CD8-positive, alpha-beta memory T cell (primary cell): ENCODE results near the gene OR4D1. TPM values are rescaled to one million over a fixed set of nuclear protein-coding genes. Genes with fewer than 3 reads are reported as not detected.
"Not testable (repeated sequence)": the region's sequence is repeated elsewhere in the genome, so short reads cannot be mapped to it uniquely, and the experiment has no call there.

Experiments used
- CTCF ChIA-PET: fragments of 350-600 bp; sonication (Branson Sonifier 250); formaldehyde crosslinking; loops from one replicate; lab custom pipeline; 2021; ENCODE audit warnings: antibody characterized with exemption; lab: Charles Lee
- POLR2A ChIA-PET: fragments of 350-600 bp; sonication (Branson Sonifier 250); formaldehyde crosslinking; loops from one replicate; lab custom pipeline; 2021; ENCODE audit warnings: antibody characterized with exemption; lab: Charles Lee
- DNase-seq, 5 donors: peaks; one replicate each; pipeline versions ENCODE4 v3.0.0 to v3.0.0-alpha.2; 2020 to 2022; ENCODE audit warnings: mixed read lengths in 1 of 5
- H3K27ac ChIP-seq: one replicate; pipeline ENCODE4 v1.7.0; 2013; ENCODE audit warnings: low read depth, mild to moderate bottlenecking, low read length, moderate library complexity
- H3K27me3 ChIP-seq: 2 replicates; pipeline ENCODE4 v1.7.0; 2013; ENCODE audit warnings: low read length, mild to moderate bottlenecking; ENCODE audit not compliant: insufficient read depth, poor library complexity, severe bottlenecking
- H3K36me3 ChIP-seq: 2 replicates; pipeline ENCODE4 v1.7.0; 2013; ENCODE audit warnings: mild to moderate bottlenecking, low read length, moderate library complexity; ENCODE audit not compliant: insufficient read depth
- H3K4me1 ChIP-seq: 2 replicates; pipeline ENCODE4 v1.7.0; 2013; ENCODE audit warnings: mild to moderate bottlenecking, low read length, moderate library complexity; ENCODE audit not compliant: insufficient read depth
- H3K4me3 ChIP-seq: 2 replicates; pipeline ENCODE4 v1.7.0; 2013; ENCODE audit warnings: mild to moderate bottlenecking, low read length
- H3K9me3 ChIP-seq: 2 replicates; pipeline ENCODE4 v1.7.0; 2013; ENCODE audit warnings: mild to moderate bottlenecking, low read length
- H3K27ac Mint-ChIP-seq, 8 donors: one replicate each; pipeline ENCODE4 v1.8.0; 2020 to 2021; ENCODE audit warnings: mixed read lengths in 8 of 8, mild to moderate bottlenecking in 6 of 8, inconsistent platforms in 3 of 8, moderate library complexity in 3 of 8
- H3K27me3 Mint-ChIP-seq, 2 donors: one replicate each; pipeline ENCODE4 v1.8.0; 2020 to 2021; ENCODE audit warnings: mixed read lengths in 2 of 2, mild to moderate bottlenecking in 1 of 2, moderate library complexity in 1 of 2
- H3K36me3 Mint-ChIP-seq, 3 donors: one replicate each; pipeline ENCODE4 v1.8.0; 2020 to 2021; ENCODE audit warnings: mixed read lengths in 3 of 3, inconsistent platforms in 1 of 3, mild to moderate bottlenecking in 1 of 3
- H3K4me1 Mint-ChIP-seq, 3 donors: one replicate each; pipeline ENCODE4 v1.8.0; 2020 to 2021; ENCODE audit warnings: mixed read lengths in 3 of 3, inconsistent platforms in 1 of 3, mild to moderate bottlenecking in 1 of 3
- H3K4me3 Mint-ChIP-seq, 7 donors: one replicate each; pipeline ENCODE4 v1.8.0; 2020 to 2021; ENCODE audit warnings: mixed read lengths in 7 of 7, mild to moderate bottlenecking in 6 of 7, moderate library complexity in 4 of 7, inconsistent platforms in 2 of 7
- H3K9me3 Mint-ChIP-seq, 5 donors: one replicate each; pipeline ENCODE4 v1.8.0; 2020 to 2022; ENCODE audit warnings: mixed read lengths in 5 of 5, mild to moderate bottlenecking in 3 of 5, moderate library complexity in 2 of 5, inconsistent platforms in 1 of 5
- polyA plus RNA-seq: library from polyadenylated mRNA; unstranded; fragments of 300-500 nt; fragmentation: Illumina TruSeq; gene quantifications from one replicate; pipeline ENCODE4 v1.2.3, GENCODE V29; 2021
- total RNA-seq, 2 experiments: library from RNA; stranded (reverse); gene quantifications; one replicate each; pipeline ENCODE4 v1.2.3, GENCODE V29; 2021

OR4D1 gene
- total RNA-seq (under 1 TPM; 0.26 to 0.29 TPM), polyA plus RNA-seq (1.7 TPM)

DNA sequence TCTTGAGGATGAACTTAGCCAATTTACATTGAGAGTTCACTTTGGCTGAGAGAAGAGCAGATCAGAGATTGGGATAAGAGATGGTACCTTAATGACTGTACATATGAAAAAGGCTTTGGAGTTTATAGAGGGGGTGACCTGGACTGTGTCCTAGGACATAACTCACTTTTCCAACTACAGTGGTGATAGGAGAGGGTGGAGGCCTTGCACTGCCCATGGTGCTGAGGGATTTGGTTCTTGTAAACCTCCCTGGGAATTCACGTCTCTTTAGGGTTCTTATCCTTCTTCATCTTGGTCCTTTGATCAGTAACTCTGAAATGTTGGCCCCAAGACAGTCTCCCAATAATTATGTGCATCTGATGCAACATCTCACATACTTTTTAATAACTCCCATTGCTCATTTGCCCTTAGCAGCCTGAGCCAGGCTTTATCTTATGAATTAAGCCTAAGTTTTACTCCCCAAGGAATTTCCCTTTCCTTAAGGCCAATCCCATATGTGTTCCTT is at the start of gene OR4D1:
Gene OR4D1 (plus strand): TSS at position 455 of the 505 bp plus-strand sequence. CDS start 6,770 bp downstream, outside the sequence.
- POLR2A ChIA-PET, result no interaction called here

DNA sequence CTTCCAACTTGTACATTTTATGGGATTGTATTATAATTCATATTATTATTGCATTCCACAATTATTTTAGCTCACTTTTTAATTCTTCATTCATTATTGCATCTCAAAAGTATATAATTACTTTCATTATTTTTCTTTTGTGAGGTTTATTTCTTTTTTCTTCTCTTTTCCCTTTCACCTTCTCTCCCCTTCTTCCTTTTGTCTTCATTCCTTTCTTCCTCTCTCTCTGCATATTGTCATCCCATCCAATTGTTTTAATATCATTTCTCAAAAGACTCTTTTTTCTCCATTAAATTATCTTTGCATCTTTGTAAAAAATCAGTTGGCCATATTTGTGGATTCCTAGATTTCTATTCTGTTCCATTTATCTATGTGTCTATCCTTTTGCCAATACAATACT is 47.7 kb upstream of the OR4D1 start:
- CTCF ChIA-PET, result interaction anchor here (1.9 kb wide), 1 partner anchor 72 kb away, joined by 6 read pairs; no protein-coding TSS in a partner anchor
- Histone ChIP-seq H3K4me3 (no peak overlapping the region), H3K27me3 (no peaks in the 10 kb centered on the region), H3K27ac (no peak overlapping the region), H3K9me3 (no peaks in the 10 kb centered on the region), H3K36me3 (no peaks in the 10 kb centered on the region), H3K4me1 (no peaks in the 10 kb centered on the region)
- Mint-ChIP-seq H3K4me1 (peaks cover 2 to 12% (median 4%) of the 10 kb centered on the region in 3 donors), H3K27me3 (peaks cover 0 to 3% of the 10 kb centered on the region in 2 donors), H3K4me3 (no peak overlapping the region), H3K27ac (no peak overlapping the region), H3K36me3 (peaks cover 0 to 3% (median 2%) of the 10 kb centered on the region in 3 donors), H3K9me3 (no peaks in the 10 kb centered on the region)
- POLR2A ChIA-PET, result no interaction called here
- no peak for DNase-seq

More for the DNA sequence above, at the start of gene OR4D1:
- Mint-ChIP-seq H3K27me3 (peaks cover 0 to 6% of the 10 kb centered on the region in 2 donors), H3K4me3 (no peak within 1 kb of the TSS), H3K4me1 (peaks cover 28 to 48% (median 39%) of the 10 kb centered on the region in 3 donors), H3K36me3 (peaks cover 9 to 72% (median 21%) of the 10 kb centered on the region in 3 donors), H3K9me3 (peaks cover 33 to 45% (median 37%) of the 10 kb centered on the region in 5 donors), H3K27ac (peak within 1 kb of the TSS in 3 of 8 donors; percentile 13 to 28 (median 25))
- DNase-seq, result no peak
- peaks cover 19% of the 10 kb centered on the region for H3K4me1 ChIP-seq
- H3K36me3 ChIP-seq, result no peaks in the 10 kb centered on the region
- CTCF ChIA-PET, result interaction anchor here (0.6 to 1.4 kb wide), 2 partner anchors 9 to 12 kb away, joined by 3 read pairs; no protein-coding TSS in a partner anchor
- H3K4me3 ChIP-seq, result no peak within 1 kb of the TSS
- H3K27ac ChIP-seq, result no peak within 1 kb of the TSS
- H3K27me3 ChIP-seq, result no peaks in the 10 kb centered on the region
- peaks cover 15% of the 10 kb centered on the region for H3K9me3 ChIP-seq

DNA sequence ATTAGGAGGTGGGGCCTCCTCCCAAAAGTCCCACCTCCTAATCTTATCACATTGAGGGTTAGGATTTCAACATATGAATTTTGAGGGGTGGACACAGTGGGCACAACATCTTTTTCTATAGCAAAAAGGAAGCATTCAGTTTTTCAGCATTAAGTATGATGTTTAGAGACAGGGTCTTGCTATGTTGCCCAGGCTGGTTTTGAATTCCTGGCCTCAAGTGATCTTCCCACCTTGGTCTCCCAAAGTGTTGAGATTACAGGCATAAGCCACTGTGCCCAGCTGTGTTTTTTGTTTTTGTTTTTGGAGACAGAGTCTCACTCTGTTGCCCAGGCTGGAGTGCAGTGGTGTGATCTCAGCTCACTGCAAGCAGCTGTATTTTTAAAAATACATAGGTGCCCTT is 46.3 kb upstream of the OR4D1 start:
- H3K27me3 ChIP-seq, H3K36me3 Mint-ChIP-seq, H3K9me3 ChIP-seq, H3K27me3 Mint-ChIP-seq, H3K4me1 ChIP-seq, H3K9me3 Mint-ChIP-seq, H3K27ac ChIP-seq, DNase-seq, H3K4me3 Mint-ChIP-seq, H3K4me3 ChIP-seq, POLR2A ChIA-PET, H3K36me3 ChIP-seq: not testable (repeated sequence)
- Mint-ChIP-seq H3K27ac (peak overlapping the region in 1 of 8 donors; percentile 21), H3K4me1 (peaks cover 2 to 12% (median 4%) of the 10 kb centered on the region in 3 donors)
- CTCF ChIA-PET, result interaction anchor here (1.3 to 1.9 kb wide), 3 partner anchors 11 to 70 kb away, joined by 3 to 6 read pairs (median 4); no protein-coding TSS in a partner anchor

DNA sequence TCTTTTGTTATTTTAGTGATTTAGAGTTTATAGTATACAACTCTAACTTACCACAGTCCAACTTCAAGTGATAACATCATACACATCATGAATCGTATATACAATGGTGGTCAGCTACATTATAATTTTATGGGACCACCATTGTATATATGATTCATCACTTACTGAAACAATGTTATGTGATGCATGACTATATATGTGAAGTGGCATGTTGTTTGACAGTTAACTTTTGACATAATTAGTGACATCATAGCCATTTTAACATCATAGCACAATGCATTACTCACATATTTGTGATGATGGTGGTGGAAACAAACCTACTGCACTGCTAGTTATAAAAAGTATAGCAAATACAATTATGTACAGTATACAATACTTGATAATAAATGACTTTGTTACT is 43.1 kb upstream of the OR4D1 start:
- ChIA-PET POLR2A (no interaction called here), CTCF (no interaction called here)
- H3K27ac Mint-ChIP-seq, result no peak overlapping the region

DNA sequence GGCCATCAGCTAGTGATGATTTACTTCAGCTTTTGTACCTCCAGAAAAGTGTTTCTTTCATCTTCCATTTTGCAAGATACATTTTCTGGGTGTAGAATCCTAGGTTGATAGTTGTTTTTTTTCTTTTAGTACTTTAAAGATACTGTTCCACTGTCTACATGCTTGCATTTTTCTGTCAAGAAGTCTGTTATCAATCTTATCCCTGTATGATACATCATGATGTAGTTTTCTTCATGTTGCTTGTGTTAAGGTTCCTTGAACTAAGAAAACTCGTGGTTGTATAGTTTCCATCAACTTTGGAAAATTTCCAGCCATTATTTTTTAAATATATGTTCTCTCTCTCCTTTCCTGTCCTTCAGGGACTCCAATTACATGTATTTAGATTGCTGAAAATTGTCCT is 40.9 kb upstream of the OR4D1 start:
- Histone ChIP-seq H3K27ac (no peak overlapping the region), H3K36me3 (no peaks in the 10 kb centered on the region), H3K4me3 (no peak overlapping the region), H3K4me1 (no peaks in the 10 kb centered on the region), H3K9me3 (no peaks in the 10 kb centered on the region), H3K27me3 (no peaks in the 10 kb centered on the region)
- H3K4me3 Mint-ChIP-seq, result no peak overlapping the region
- ChIA-PET CTCF (no interaction called here), POLR2A (no interaction called here)
- peaks cover 2 to 10% of the 10 kb centered on the region in 2 donors for H3K27me3 Mint-ChIP-seq
- DNase-seq, result no peak
- H3K9me3 Mint-ChIP-seq, result no peaks in the 10 kb centered on the region
- no peak overlapping the region for H3K27ac Mint-ChIP-seq
- no peaks in the 10 kb centered on the region for H3K4me1 Mint-ChIP-seq
- H3K36me3 Mint-ChIP-seq, result no peaks in the 10 kb centered on the region

More for the DNA sequence above, 43.1 kb upstream of the OR4D1 start:
- H3K36me3 ChIP-seq, result no peaks in the 10 kb centered on the region
- no peak overlapping the region for H3K27ac ChIP-seq
- DNase-seq, result no peak
- no peaks in the 10 kb centered on the region for H3K27me3 ChIP-seq
- H3K4me1 ChIP-seq, result no peaks in the 10 kb centered on the region
- no peak overlapping the region for H3K4me3 ChIP-seq
- Mint-ChIP-seq H3K36me3 (no peaks in the 10 kb centered on the region), H3K9me3 (no peaks in the 10 kb centered on the region), H3K4me1 (peaks cover 0 to 2% (median 0%) of the 10 kb centered on the region in 3 donors), H3K4me3 (no peak overlapping the region), H3K27me3 (peaks cover 0 to 3% of the 10 kb centered on the region in 2 donors)
- no peaks in the 10 kb centered on the region for H3K9me3 ChIP-seq

DNA sequence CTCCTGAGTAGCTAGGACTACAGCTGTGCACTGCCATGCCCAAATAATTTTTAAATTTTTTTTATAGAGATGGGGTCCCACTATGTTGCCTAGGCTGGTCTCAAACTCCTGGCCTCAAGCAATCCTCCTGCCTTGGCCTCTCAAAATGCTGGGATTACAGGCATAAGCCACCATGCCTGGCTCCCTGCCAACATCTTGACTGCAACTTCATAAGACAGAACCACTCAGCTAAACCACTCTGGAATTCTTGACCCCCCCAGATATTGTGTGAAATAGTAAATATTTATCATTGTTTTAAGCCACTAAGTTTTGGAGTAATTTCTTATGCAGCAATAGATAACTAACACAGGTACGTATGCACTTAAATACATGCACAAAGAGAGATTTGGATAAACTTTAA is 39.0 kb upstream of the OR4D1 start:
- CTCF ChIA-PET, result interaction anchor here (1.2 kb wide), 1 partner anchor 250 kb away, joined by 3 read pairs; no protein-coding TSS in a partner anchor
- H3K4me3 Mint-ChIP-seq, result no peak overlapping the region

DNA sequence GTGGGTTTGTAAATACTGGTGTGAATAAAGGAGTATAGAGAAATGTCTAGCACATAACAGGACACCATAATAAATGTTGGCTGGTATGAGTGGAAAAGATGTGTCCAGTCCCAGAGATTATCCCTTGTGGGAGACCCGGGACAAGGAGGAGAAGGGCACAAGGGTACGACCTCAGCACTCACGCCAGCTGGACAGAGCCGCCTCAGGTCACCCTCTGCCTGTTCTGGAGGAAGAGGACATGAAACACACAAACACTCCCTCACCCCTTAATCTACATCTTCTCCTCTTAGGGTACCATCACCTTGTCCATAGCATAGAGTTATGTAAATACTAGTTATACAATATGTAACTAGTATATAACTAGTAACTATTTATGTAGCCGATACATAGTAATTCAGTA is 38.2 kb upstream of the OR4D1 start:
- H3K27me3 Mint-ChIP-seq, result peaks cover 5 to 15% of the 10 kb centered on the region in 2 donors
- H3K27ac Mint-ChIP-seq, result no peak overlapping the region
- H3K4me3 Mint-ChIP-seq, result no peak overlapping the region
- H3K36me3 Mint-ChIP-seq, result no peaks in the 10 kb centered on the region
- Histone ChIP-seq H3K4me1 (no peaks in the 10 kb centered on the region), H3K4me3 (no peak overlapping the region), H3K36me3 (no peaks in the 10 kb centered on the region), H3K27ac (no peak overlapping the region), H3K27me3 (no peaks in the 10 kb centered on the region), H3K9me3 (no peaks in the 10 kb centered on the region)
- no peaks in the 10 kb centered on the region for H3K9me3 Mint-ChIP-seq
- ChIA-PET POLR2A (no interaction called here), CTCF (interaction anchor here (1.2 kb wide), 1 partner anchor 251 kb away, joined by 3 read pairs; no protein-coding TSS in a partner anchor)
- H3K4me1 Mint-ChIP-seq, result peaks cover 0 to 4% (median 1%) of the 10 kb centered on the region in 3 donors
- DNase-seq, result no peak

More for the DNA sequence above, 39.0 kb upstream of the OR4D1 start:
- Mint-ChIP-seq H3K36me3 (no peaks in the 10 kb centered on the region), H3K4me1 (peaks cover 0 to 4% (median 1%) of the 10 kb centered on the region in 3 donors), H3K9me3 (no peaks in the 10 kb centered on the region), H3K27ac (no peak overlapping the region), H3K27me3 (peaks cover 2 to 15% of the 10 kb centered on the region in 2 donors)
- Histone ChIP-seq H3K27me3 (no peaks in the 10 kb centered on the region), H3K27ac (no peak overlapping the region), H3K4me3 (no peak overlapping the region), H3K4me1 (no peaks in the 10 kb centered on the region), H3K36me3 (no peaks in the 10 kb centered on the region), H3K9me3 (no peaks in the 10 kb centered on the region)
- DNase-seq, result no peak
- POLR2A ChIA-PET, result no interaction called here

DNA sequence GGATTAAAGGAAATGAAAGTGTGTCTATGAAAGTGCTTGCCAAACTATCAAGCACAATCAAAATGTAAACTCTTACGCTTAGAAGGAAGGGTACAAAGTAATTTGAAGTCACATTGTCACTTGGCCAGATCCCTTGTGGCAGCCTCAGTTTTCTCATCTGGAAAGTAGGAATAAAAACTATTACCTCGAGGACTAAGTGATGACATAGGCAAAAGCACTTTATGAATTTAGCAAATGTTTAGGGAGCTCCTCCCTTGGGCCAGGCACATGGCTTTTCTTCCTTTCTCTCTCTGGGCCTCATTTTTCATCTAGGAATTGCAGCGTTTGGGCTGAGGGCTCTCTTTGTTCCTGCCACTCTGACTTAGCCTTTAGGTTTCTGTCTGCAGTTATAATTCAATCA is 36.5 kb upstream of the OR4D1 start:
- no peak overlapping the region for H3K4me3 Mint-ChIP-seq
- no peak for DNase-seq
- no peaks in the 10 kb centered on the region for H3K4me1 ChIP-seq
- H3K9me3 Mint-ChIP-seq, result no peaks in the 10 kb centered on the region
- H3K36me3 ChIP-seq, result no peaks in the 10 kb centered on the region
- CTCF ChIA-PET, result interaction anchor here (1.1 to 2.3 kb wide), 6 partner anchors 28 to 256 kb away, joined by 3 to 10 read pairs (median 6); partner anchors contain the start of gene DYNLL2
- H3K4me1 Mint-ChIP-seq, result peaks cover 0 to 4% (median 1%) of the 10 kb centered on the region in 3 donors
- H3K9me3 ChIP-seq, result no peaks in the 10 kb centered on the region
- no peaks in the 10 kb centered on the region for H3K27me3 ChIP-seq
- no peak overlapping the region for H3K27ac Mint-ChIP-seq
- no peaks in the 10 kb centered on the region for H3K36me3 Mint-ChIP-seq
- no peak overlapping the region for H3K4me3 ChIP-seq
- H3K27me3 Mint-ChIP-seq, result peaks cover 9 to 32% of the 10 kb centered on the region in 2 donors
- no peak overlapping the region for H3K27ac ChIP-seq
- POLR2A ChIA-PET, result no interaction called here
